OCI-LY1 (cell line): ENCODE data around the gene SLC24A4.

Experiments
- H2AFZ ChIP-seq: fragments of 200-600 bp; sonication (generic), shearing (Covaris generic); 2 replicates; pipeline ENCODE4 v1.6.0; 2014; ENCODE audit warnings: antibody characterized with exemption, mild to moderate bottlenecking, low read length
- H3F3A ChIP-seq: fragments of 200-600 bp; sonication (generic), shearing (Covaris generic); 2 replicates; pipeline ENCODE4 v1.6.0; 2014; ENCODE audit warnings: mild to moderate bottlenecking, antibody characterized with exemption, low read length, moderate library complexity; ENCODE audit not compliant: insufficient read depth
- H3K27ac ChIP-seq: fragments of 200-600 bp; sonication (generic); 2 replicates; pipeline ENCODE4 v1.5.1; 2014; ENCODE audit warnings: low read length, mixed run types, mild to moderate bottlenecking, low read depth; ENCODE audit not compliant: poor library complexity, severe bottlenecking
- H3K27me3 ChIP-seq: fragments of 200-600 bp; sonication (generic); 2 replicates; pipeline ENCODE4 v1.6.0; 2014; ENCODE audit warnings: antibody characterized with exemption, mild to moderate bottlenecking, low read length, moderate library complexity; ENCODE audit not compliant: insufficient read depth
- H3K36me3 ChIP-seq: fragments of 200-600 bp; sonication (generic); 2 replicates; pipeline ENCODE4 v1.6.1; 2014; ENCODE audit warnings: mild to moderate bottlenecking, antibody characterized with exemption, low read length, moderate library complexity, mixed read lengths; ENCODE audit not compliant: insufficient read depth
- H3K4me1 ChIP-seq: fragments of 200-600 bp; sonication (generic); 2 replicates; pipeline ENCODE4 v1.5.1; 2014; ENCODE audit warnings: mild to moderate bottlenecking, low read length, moderate library complexity; ENCODE audit not compliant: insufficient read depth, severe bottlenecking
- H3K4me2 ChIP-seq: fragments of 200-600 bp; sonication (generic), shearing (Covaris generic); 2 replicates; pipeline ENCODE4 v1.6.1; 2014; ENCODE audit warnings: low read length
- H3K4me3 ChIP-seq: fragments of 200-600 bp; sonication (generic); 2 replicates; pipeline ENCODE4 v1.5.1; 2014; ENCODE audit warnings: low read length, low read depth, mild to moderate bottlenecking, mixed read lengths; ENCODE audit not compliant: poor library complexity, severe bottlenecking
- H3K79me2 ChIP-seq: fragments of 200-600 bp; shearing (Covaris generic); 2 replicates; pipeline ENCODE4 v1.6.1; 2016; ENCODE audit warnings: mixed run types, low read length, mixed read lengths; ENCODE audit not compliant: insufficient read depth
- H3K9ac ChIP-seq: fragments of 200-600 bp; sonication (generic), shearing (Covaris generic); 2 replicates; pipeline ENCODE4 v1.6.1; 2014; ENCODE audit warnings: mild to moderate bottlenecking, low read length, mixed read lengths
- H3K9me2 ChIP-seq: fragments of 200-600 bp; sonication (generic), shearing (Covaris generic); 2 replicates; pipeline ENCODE4 v1.6.1; 2014; ENCODE audit warnings: low read depth, mild to moderate bottlenecking, low read length, mixed read lengths
- H3K9me3 ChIP-seq: fragments of 200-600 bp; shearing (Covaris generic); 2 replicates; pipeline ENCODE4 v1.6.1; 2014; ENCODE audit warnings: low read length, mixed read lengths
- H4K20me1 ChIP-seq: fragments of 200-600 bp; sonication (generic), shearing (Covaris generic); 2 replicates; pipeline ENCODE4 v1.6.0; 2016; ENCODE audit warnings: mild to moderate bottlenecking, low read length; ENCODE audit not compliant: insufficient read depth
- CTCF ChIP-seq: fragments of 200-600 bp; sonication (generic), shearing (Covaris generic); IDR thresholded peaks from 2 replicates; pipeline ENCODE4 v1.5.1; 2017; ENCODE audit warnings: mild to moderate bottlenecking, antibody characterized with exemption, low read length, moderate library complexity, mixed read lengths
- EZH2 ChIP-seq: fragments of 200-600 bp; sonication (generic), shearing (Covaris generic); IDR thresholded peaks from 2 replicates; pipeline ENCODE4 v1.8.0; 2017; ENCODE audit warnings: borderline replicate concordance, mixed run types, mild to moderate bottlenecking, antibody characterized with exemption, low read length, moderate library complexity, mixed read lengths

The SLC24A4 gene

GRCh38 chr14:92455231-92455630, 132.3 kb downstream of the SLC24A4 start:
- H3K4me1 ChIP-seq, result no peaks in the 10 kb centered on the region
- no peak overlapping the region for H3K4me3 ChIP-seq
- H3K79me2 ChIP-seq, result no peaks in the 10 kb centered on the region
- no peak overlapping the region for H3K9ac ChIP-seq
- H2AFZ ChIP-seq, result no peak overlapping the region
- no peaks in the 10 kb centered on the region for H4K20me1 ChIP-seq
- no peak overlapping the region for H3K27ac ChIP-seq
- H3F3A ChIP-seq, result no peaks in the 10 kb centered on the region
- no peak for TF ChIP-seq CTCF
- TF ChIP-seq EZH2, result no peak
- H3K4me2 ChIP-seq, result no peak overlapping the region
- H3K9me2 ChIP-seq, result no peaks in the 10 kb centered on the region
- H3K9me3 ChIP-seq, result no peaks in the 10 kb centered on the region
- H3K36me3 ChIP-seq, result no peaks in the 10 kb centered on the region
- H3K27me3 ChIP-seq, result no peaks in the 10 kb centered on the region; the same call in 1 of the 2 replicates

GRCh38 chr14:92456215-92457015, 133.4 kb downstream of the SLC24A4 start:
- TF ChIP-seq EZH2 (no peak), CTCF (peak; percentile 33; the same call in 1 of the 2 replicates)
- Histone ChIP-seq H3K36me3 (no peaks in the 10 kb centered on the region), H3F3A (no peaks in the 10 kb centered on the region), H4K20me1 (no peaks in the 10 kb centered on the region), H3K9ac (no peak overlapping the region), H3K9me3 (no peaks in the 10 kb centered on the region), H3K4me3 (no peak overlapping the region), H3K27ac (no peak overlapping the region), H3K4me1 (no peaks in the 10 kb centered on the region), H3K27me3 (no peaks in the 10 kb centered on the region; the same call in 1 of the 2 replicates), H3K79me2 (no peaks in the 10 kb centered on the region), H3K4me2 (no peak overlapping the region), H2AFZ (no peak overlapping the region), H3K9me2 (no peaks in the 10 kb centered on the region)

GRCh38 chr14:92457016-92457565, 134.1 kb downstream of the SLC24A4 start:
- Histone ChIP-seq H3K9ac (no peak overlapping the region), H3K4me3 (no peak overlapping the region), H3K27me3 (no peaks in the 10 kb centered on the region; the same call in 1 of the 2 replicates), H3K4me1 (no peaks in the 10 kb centered on the region), H3K9me2 (no peaks in the 10 kb centered on the region), H2AFZ (no peak overlapping the region), H3F3A (no peaks in the 10 kb centered on the region), H3K79me2 (no peaks in the 10 kb centered on the region), H4K20me1 (no peaks in the 10 kb centered on the region), H3K27ac (no peak overlapping the region), H3K36me3 (no peaks in the 10 kb centered on the region), H3K9me3 (no peaks in the 10 kb centered on the region), H3K4me2 (no peak overlapping the region)
- no peak for TF ChIP-seq EZH2
- TF ChIP-seq CTCF, result no peak
